NB4 (cell line): ENCODE data around the gene RIC1.
"Not testable (repeated sequence)": the region's sequence is repeated elsewhere in the genome, so short reads cannot be mapped to it uniquely, and the experiment has no call there.

ENCODE experiments used
- CTCF ChIP-seq: IDR thresholded peaks from one replicate; pipeline ENCODE4 v1.5.1; 2012; ENCODE audit warnings: low read depth, low read length
- MYC ChIP-seq: IDR thresholded peaks from 2 replicates; pipeline ENCODE4 v1.6.1; 2011; ENCODE audit warnings: low read depth, low read length

- TF ChIP-seq CTCF, MYC: not testable (repeated sequence)
Measured at GRCh38 chr9:5662804-5663203, 33.9 kb downstream of the RIC1 start.
